GM12878 (cell line): ENCODE measurements around the gene MTHFD1. TPM values are rescaled to one million over a fixed set of nuclear protein-coding genes. Genes with fewer than 3 reads are reported as not detected.

Experiments used
- BRCA1 ChIP-seq: IDR thresholded peaks from 2 replicates; pipeline ENCODE4 v1.6.1; 2011; ENCODE audit warnings: low read depth, low read length, improper control_type of control experiment
- CREM ChIP-seq: IDR thresholded peaks from 2 replicates; pipeline ENCODE4 v1.6.1; 2014; ENCODE audit warnings: antibody characterized with exemption, low read depth
- DPF2 ChIP-seq: fragments of 450-650 bp; IDR thresholded peaks from 2 replicates; pipeline ENCODE4 v1.6.1; 2017; ENCODE audit warnings: mild to moderate bottlenecking
- FOXK2 ChIP-seq: fragments of 450-650 bp; IDR thresholded peaks from 2 replicates; pipeline ENCODE4 v1.6.1; 2017; ENCODE audit warnings: mild to moderate bottlenecking, moderate library complexity
- HDGF ChIP-seq: fragments of 450-650 bp; IDR thresholded peaks from 2 replicates; pipeline ENCODE4 v1.6.1; 2016; ENCODE audit warnings: antibody characterized with exemption
- JUND ChIP-seq: IDR thresholded peaks from 2 replicates; pipeline ENCODE4 v1.6.1; 2012; ENCODE audit warnings: low read depth, mild to moderate bottlenecking, low read length, improper control_type of control experiment, moderate library complexity
- MYB ChIP-seq: fragments of 150-350 bp; IDR thresholded peaks from 2 replicates; pipeline ENCODE4 v1.6.1; 2014; ENCODE audit warnings: mild to moderate bottlenecking, low read depth, low read length, borderline replicate concordance
- POLR2A ChIP-seq: IDR thresholded peaks from 2 replicates; pipeline ENCODE4 v1.6.1; 2011; ENCODE audit warnings: low read depth, mild to moderate bottlenecking, low read length
- RELA ChIP-seq: fragments of 450-650 bp; IDR thresholded peaks from 2 replicates; pipeline ENCODE4 v1.8.0; 2014; ENCODE audit warnings: borderline replicate concordance; ENCODE audit not compliant: partially characterized antibody
- RUNX3 ChIP-seq: IDR thresholded peaks from 2 replicates; pipeline ENCODE4 v1.6.1; 2012; ENCODE audit warnings: low read length, inconsistent platforms
- SIX5 ChIP-seq: IDR thresholded peaks from 2 replicates; pipeline ENCODE4 v1.6.1; 2011; ENCODE audit warnings: mild to moderate bottlenecking, low read depth, low read length, moderate library complexity; ENCODE audit not compliant: severe bottlenecking
- SMC3 ChIP-seq: IDR thresholded peaks from 2 replicates; pipeline ENCODE4 v1.6.1; 2011; ENCODE audit warnings: low read length, improper control_type of control experiment, borderline replicate concordance
- ZNF217 ChIP-seq: fragments of 450-650 bp; IDR thresholded peaks from 2 replicates; pipeline ENCODE4 v1.6.1; 2017; ENCODE audit warnings: antibody characterized with exemption, mild to moderate bottlenecking
- ZZZ3 ChIP-seq: IDR thresholded peaks from 2 replicates; pipeline ENCODE4 v1.6.1; 2011; ENCODE audit warnings: low read depth; ENCODE audit not compliant: control insufficient read depth, insufficient read length
- polyA plus RNA-seq, 11 experiments: library from polyadenylated mRNA; depleted of rRNA in 4 of 11; unstranded in 6 of 11; stranded (reverse) in 5 of 11; fragments of >200 nt; fragmentation: Nextera tagmentation in 4 of 11; fragmentation: Illumina TruSeq in 1 of 11; extraction: Ambion mirVana in 4 of 11; extraction: Trizol in 1 of 11; gene quantifications; 1 replicate in 1 of 11; 2 replicates in 10 of 11; pipeline versions ENCODE4 v1.2.1 to v1.2.3, GENCODE V29; 2011 to 2016; ENCODE audit warnings: inconsistent platforms in 2 of 11, missing spikeins in 2 of 11, low read depth in 1 of 11
- total RNA-seq, 4 experiments: library from RNA; depleted of rRNA in 3 of 4; stranded (reverse); fragments of >200 nt in 3 of 4; fragmentation: Illumina TruSeq in 1 of 4; extraction: Trizol in 1 of 4; gene quantifications; 2 replicates each; pipeline versions ENCODE4 v1.2.1 to v1.2.3, GENCODE V29; 2013 to 2021
- TF ChIP-seq, protein P1 (sequence below): fragments of 450-650 bp; IDR thresholded peaks from 2 replicates; pipeline ENCODE4 v1.6.1; 2017; ENCODE audit warnings: antibody characterized with exemption, mild to moderate bottlenecking, moderate library complexity
- TF ChIP-seq, protein P2 (sequence below): fragments of 450-650 bp; IDR thresholded peaks from 2 replicates; pipeline ENCODE4 v1.6.1; 2017; ENCODE audit warnings: mild to moderate bottlenecking
- TF ChIP-seq, protein P3 (sequence below): fragments of 450-650 bp; IDR thresholded peaks from 2 replicates; pipeline ENCODE4 v1.6.1; 2018; ENCODE audit warnings: mild to moderate bottlenecking, low read depth, moderate library complexity; ENCODE audit not compliant: partially characterized antibody

Gene MTHFD1
- total and polyA plus RNA-seq, 10 of the 15 experiments (the other 5 are each of a cell fraction or from before 2014, with no cell fraction given) = 99.3 to 310 (median 173) TPM

DNA sequence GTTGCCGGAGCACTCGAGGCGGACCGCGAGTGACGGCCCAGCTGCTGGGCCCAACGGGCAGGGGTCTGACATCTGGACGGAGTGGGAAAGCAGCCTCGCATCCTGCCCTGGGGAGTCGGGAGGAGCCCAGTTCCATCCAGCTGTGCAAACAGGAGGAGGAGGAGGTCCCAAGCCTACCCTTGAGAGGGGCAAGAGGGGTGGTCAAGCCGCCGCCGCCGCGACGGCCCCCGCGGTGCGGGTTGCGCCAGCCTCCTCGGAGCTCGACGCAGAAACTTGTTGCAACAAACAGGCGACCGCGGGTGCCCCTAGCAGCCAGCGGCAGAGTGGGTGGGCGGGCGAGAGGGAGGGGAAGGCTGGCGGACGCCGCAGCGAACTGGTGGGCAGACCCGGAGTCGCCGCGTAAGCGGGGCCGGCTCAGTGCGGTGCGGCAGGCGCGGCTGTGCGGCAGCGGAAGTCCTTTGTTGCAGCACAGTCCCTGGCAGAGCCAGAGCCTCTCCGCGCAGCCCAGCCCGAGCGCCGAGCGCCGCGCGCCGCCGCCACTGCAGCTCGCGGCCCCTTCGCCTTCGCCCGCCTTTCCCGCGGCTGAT, 116.2 kb downstream of the MTHFD1 start, which contains the start of gene ZBTB1 (continued):
- TF ChIP-seq, protein P1, sequence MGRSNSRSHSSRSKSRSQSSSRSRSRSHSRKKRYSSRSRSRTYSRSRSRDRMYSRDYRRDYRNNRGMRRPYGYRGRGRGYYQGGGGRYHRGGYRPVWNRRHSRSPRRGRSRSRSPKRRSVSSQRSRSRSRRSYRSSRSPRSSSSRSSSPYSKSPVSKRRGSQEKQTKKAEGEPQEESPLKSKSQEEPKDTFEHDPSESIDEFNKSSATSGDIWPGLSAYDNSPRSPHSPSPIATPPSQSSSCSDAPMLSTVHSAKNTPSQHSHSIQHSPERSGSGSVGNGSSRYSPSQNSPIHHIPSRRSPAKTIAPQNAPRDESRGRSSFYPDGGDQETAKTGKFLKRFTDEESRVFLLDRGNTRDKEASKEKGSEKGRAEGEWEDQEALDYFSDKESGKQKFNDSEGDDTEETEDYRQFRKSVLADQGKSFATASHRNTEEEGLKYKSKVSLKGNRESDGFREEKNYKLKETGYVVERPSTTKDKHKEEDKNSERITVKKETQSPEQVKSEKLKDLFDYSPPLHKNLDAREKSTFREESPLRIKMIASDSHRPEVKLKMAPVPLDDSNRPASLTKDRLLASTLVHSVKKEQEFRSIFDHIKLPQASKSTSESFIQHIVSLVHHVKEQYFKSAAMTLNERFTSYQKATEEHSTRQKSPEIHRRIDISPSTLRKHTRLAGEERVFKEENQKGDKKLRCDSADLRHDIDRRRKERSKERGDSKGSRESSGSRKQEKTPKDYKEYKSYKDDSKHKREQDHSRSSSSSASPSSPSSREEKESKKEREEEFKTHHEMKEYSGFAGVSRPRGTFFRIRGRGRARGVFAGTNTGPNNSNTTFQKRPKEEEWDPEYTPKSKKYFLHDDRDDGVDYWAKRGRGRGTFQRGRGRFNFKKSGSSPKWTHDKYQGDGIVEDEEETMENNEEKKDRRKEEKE = 0 out of 2 replicates have a peak, but pooled peaks have one; percentile 70
- TF ChIP-seq POLR2A (peak; percentile 67), ZZZ3 (no peak), ZNF217 (no peak), HDGF (0 out of 2 replicates have a peak, but pooled peaks have one; percentile 89), JUND (no peak), BRCA1 (no peak), CREM (peak; percentile 45), SIX5 (no peak), FOXK2 (no peak), MYB (no peak), SMC3 (no peak), RELA (no peak), RUNX3 (peak; percentile 56; the same call in 1 of the 2 replicates), DPF2 (peak; percentile 13; the same call in 1 of the 2 replicates)
- TF ChIP-seq, protein P2, sequence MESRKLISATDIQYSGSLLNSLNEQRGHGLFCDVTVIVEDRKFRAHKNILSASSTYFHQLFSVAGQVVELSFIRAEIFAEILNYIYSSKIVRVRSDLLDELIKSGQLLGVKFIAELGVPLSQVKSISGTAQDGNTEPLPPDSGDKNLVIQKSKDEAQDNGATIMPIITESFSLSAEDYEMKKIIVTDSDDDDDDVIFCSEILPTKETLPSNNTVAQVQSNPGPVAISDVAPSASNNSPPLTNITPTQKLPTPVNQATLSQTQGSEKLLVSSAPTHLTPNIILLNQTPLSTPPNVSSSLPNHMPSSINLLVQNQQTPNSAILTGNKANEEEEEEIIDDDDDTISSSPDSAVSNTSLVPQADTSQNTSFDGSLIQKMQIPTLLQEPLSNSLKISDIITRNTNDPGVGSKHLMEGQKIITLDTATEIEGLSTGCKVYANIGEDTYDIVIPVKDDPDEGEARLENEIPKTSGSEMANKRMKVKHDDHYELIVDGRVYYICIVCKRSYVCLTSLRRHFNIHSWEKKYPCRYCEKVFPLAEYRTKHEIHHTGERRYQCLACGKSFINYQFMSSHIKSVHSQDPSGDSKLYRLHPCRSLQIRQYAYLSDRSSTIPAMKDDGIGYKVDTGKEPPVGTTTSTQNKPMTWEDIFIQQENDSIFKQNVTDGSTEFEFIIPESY = no peak
- TF ChIP-seq, protein P3, sequence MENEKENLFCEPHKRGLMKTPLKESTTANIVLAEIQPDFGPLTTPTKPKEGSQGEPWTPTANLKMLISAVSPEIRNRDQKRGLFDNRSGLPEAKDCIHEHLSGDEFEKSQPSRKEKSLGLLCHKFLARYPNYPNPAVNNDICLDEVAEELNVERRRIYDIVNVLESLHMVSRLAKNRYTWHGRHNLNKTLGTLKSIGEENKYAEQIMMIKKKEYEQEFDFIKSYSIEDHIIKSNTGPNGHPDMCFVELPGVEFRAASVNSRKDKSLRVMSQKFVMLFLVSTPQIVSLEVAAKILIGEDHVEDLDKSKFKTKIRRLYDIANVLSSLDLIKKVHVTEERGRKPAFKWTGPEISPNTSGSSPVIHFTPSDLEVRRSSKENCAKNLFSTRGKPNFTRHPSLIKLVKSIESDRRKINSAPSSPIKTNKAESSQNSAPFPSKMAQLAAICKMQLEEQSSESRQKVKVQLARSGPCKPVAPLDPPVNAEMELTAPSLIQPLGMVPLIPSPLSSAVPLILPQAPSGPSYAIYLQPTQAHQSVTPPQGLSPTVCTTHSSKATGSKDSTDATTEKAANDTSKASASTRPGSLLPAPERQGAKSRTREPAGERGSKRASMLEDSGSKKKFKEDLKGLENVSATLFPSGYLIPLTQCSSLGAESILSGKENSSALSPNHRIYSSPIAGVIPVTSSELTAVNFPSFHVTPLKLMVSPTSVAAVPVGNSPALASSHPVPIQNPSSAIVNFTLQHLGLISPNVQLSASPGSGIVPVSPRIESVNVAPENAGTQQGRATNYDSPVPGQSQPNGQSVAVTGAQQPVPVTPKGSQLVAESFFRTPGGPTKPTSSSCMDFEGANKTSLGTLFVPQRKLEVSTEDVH = no peak
